Measurements from ENCODE around the gene FDPS.

Gene FDPS

DNA sequence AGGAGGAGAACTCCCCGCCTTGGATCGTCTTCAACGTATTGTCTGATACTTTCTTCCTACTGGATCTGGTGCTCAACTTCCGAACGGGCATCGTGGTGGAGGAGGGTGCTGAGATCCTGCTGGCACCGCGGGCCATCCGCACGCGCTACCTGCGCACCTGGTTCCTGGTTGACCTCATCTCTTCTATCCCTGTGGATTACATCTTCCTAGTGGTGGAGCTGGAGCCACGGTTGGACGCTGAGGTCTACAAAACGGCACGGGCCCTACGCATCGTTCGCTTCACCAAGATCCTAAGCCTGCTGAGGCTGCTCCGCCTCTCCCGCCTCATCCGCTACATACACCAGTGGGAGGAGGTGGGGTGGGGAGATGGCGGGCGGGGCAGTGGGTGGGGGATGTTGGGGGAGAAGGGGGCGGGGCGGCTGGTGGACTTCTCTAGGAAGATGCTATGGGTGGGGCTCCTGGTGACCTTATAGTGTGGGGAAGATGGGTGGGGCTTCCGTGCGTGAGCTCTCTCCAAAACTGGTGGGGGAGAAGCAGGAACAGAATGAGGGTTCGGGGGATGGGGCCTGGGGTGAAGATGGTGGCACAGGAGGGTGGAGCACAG is 26.1 kb upstream of the FDPS start:
- Histone ChIP-seq H3K9me3 (ENCODE audit: control insufficient read depth, insufficient read depth, low read depth, low read length) (no peaks in the 10 kb centered on the region), H3K36me3 (ENCODE audit: control insufficient read depth in 2 of 2, insufficient read depth in 1 of 2, low read length in 2 of 2) (peaks cover 0 to 14% of the 10 kb centered on the region in 2 experiments; a peak in 1 of 3 replicates), H3K27ac (ENCODE audit: extremely low read depth, low read depth, low read length) (no peak overlapping the region), H3K4me1 (ENCODE audit: control insufficient read depth, insufficient read depth, low read length) (no peaks in the 10 kb centered on the region), H3K4me3 (ENCODE audit: low read depth, low read length) (no peak overlapping the region)
- CTCF ChIA-PET, result no interaction called here
- no peak for TF ChIP-seq ZNF701 (tag by site-specific recombination; IDR thresholded peaks at IDR 0.05)
- no peak for TF ChIP-seq TRIM28 (IDR thresholded peaks at IDR 0.05; ENCODE audit: borderline replicate concordance, low read length)
- no peak for TF ChIP-seq ZNF132 (tag by site-specific recombination; IDR thresholded peaks at IDR 0.05; ENCODE audit: borderline replicate concordance)
- peak; percentile 90 for TF ChIP-seq KLF1 (tag by site-specific recombination; IDR thresholded peaks at IDR 0.05)
- POLR2A ChIA-PET, result interaction anchor here (0.6 to 1.8 kb wide), 3 partner anchors 9 to 28 kb away, joined by 3 to 6 read pairs (median 3); partner anchors contain the start of gene CLK2

- Histone ChIP-seq H3K9me3 (ENCODE audit: control insufficient read depth, insufficient read depth, low read depth, low read length) (no peaks in the 10 kb centered on the region), H3K4me1 (ENCODE audit: control insufficient read depth, insufficient read depth, low read length) (no peaks in the 10 kb centered on the region), H3K36me3 (ENCODE audit: control insufficient read depth in 2 of 2, insufficient read depth in 1 of 2, low read length in 2 of 2) (peaks cover 0 to 19% of the 10 kb centered on the region in 2 experiments; a peak in 1 of 3 replicates), H3K4me3 (ENCODE audit: low read depth, low read length) (no peak overlapping the region), H3K27ac (ENCODE audit: extremely low read depth, low read depth, low read length) (no peak overlapping the region)
- ChIA-PET CTCF (no interaction called here), POLR2A (no interaction called here)
- TF ChIP-seq HOXC10 (CRISPR knock-in tag; IDR thresholded peaks at IDR 0.05), result no peak
- no peak for TF ChIP-seq ZNF843 (tag by site-specific recombination; IDR thresholded peaks at IDR 0.05)
- peak; percentile 69 for TF ChIP-seq SCRT2 (tag by site-specific recombination; IDR thresholded peaks at IDR 0.05)
- TF ChIP-seq ZNF76 (tag by site-specific recombination; IDR thresholded peaks at IDR 0.05; ENCODE audit: borderline replicate concordance, low read depth), result no peak
- TF ChIP-seq ZNF433 (tag by site-specific recombination; IDR thresholded peaks at IDR 0.05; ENCODE audit: low read depth), result no peak
- no peak for TF ChIP-seq ZNF223 (tag by site-specific recombination; IDR thresholded peaks at IDR 0.05)
Measured at GRCh38 chr1:155284476-155284875, 24.2 kb upstream of the FDPS start.

DNA sequence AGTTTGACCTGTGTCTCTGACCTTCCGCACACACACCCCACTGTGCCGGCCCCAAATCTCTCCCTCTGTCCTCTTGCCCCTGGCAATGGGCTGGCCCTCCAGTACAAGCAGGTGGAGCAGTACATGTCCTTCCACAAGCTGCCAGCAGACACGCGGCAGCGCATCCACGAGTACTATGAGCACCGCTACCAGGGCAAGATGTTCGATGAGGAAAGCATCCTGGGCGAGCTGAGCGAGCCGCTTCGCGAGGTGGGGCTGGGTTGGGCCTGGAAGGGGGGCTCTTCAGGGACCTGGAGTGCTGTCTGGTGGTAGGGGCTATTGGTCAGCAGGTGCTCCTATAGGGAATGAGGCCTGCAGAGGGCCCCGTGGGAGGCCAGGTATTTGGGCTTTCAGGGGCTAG is 23.6 kb upstream of the FDPS start:
- H3K36me3 ChIP-seq (ENCODE audit: control insufficient read depth in 2 of 2, insufficient read depth in 1 of 2, low read length in 2 of 2), result peaks cover 0 to 19% of the 10 kb centered on the region in 2 experiments; a peak in 1 of 3 replicates
- POLR2A ChIA-PET, result no interaction called here
- CTCF ChIA-PET, result no interaction called here
- H3K9me3 ChIP-seq (ENCODE audit: control insufficient read depth, insufficient read depth, low read depth, low read length), result no peaks in the 10 kb centered on the region
- H3K27ac ChIP-seq (ENCODE audit: extremely low read depth, low read depth, low read length), result no peak overlapping the region
- H3K4me1 ChIP-seq (ENCODE audit: control insufficient read depth, insufficient read depth, low read length), result no peaks in the 10 kb centered on the region
- H3K4me3 ChIP-seq (ENCODE audit: low read depth, low read length), result no peak overlapping the region
- no peak for TF ChIP-seq ZNF558 (tag by site-specific recombination; IDR thresholded peaks at IDR 0.05)
- TF ChIP-seq ZNF138 (tag by site-specific recombination; IDR thresholded peaks at IDR 0.05; ENCODE audit: borderline replicate concordance), result no peak
- TF ChIP-seq, protein P1, sequence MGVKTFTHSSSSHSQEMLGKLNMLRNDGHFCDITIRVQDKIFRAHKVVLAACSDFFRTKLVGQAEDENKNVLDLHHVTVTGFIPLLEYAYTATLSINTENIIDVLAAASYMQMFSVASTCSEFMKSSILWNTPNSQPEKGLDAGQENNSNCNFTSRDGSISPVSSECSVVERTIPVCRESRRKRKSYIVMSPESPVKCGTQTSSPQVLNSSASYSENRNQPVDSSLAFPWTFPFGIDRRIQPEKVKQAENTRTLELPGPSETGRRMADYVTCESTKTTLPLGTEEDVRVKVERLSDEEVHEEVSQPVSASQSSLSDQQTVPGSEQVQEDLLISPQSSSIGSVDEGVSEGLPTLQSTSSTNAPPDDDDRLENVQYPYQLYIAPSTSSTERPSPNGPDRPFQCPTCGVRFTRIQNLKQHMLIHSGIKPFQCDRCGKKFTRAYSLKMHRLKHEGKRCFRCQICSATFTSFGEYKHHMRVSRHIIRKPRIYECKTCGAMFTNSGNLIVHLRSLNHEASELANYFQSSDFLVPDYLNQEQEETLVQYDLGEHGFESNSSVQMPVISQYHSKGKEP (tag by site-specific recombination; IDR thresholded peaks at IDR 0.05), result no peak
- TF ChIP-seq, protein P2, sequence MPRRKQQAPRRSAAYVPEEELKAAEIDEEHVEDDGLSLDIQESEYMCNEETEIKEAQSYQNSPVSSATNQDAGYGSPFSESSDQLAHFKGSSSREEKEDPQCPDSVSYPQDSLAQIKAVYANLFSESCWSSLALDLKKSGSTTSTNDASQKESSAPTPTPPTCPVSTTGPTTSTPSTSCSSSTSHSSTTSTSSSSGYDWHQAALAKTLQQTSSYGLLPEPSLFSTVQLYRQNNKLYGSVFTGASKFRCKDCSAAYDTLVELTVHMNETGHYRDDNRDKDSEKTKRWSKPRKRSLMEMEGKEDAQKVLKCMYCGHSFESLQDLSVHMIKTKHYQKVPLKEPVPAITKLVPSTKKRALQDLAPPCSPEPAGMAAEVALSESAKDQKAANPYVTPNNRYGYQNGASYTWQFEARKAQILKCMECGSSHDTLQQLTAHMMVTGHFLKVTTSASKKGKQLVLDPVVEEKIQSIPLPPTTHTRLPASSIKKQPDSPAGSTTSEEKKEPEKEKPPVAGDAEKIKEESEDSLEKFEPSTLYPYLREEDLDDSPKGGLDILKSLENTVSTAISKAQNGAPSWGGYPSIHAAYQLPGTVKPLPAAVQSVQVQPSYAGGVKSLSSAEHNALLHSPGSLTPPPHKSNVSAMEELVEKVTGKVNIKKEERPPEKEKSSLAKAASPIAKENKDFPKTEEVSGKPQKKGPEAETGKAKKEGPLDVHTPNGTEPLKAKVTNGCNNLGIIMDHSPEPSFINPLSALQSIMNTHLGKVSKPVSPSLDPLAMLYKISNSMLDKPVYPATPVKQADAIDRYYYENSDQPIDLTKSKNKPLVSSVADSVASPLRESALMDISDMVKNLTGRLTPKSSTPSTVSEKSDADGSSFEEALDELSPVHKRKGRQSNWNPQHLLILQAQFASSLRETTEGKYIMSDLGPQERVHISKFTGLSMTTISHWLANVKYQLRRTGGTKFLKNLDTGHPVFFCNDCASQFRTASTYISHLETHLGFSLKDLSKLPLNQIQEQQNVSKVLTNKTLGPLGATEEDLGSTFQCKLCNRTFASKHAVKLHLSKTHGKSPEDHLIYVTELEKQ (tag by site-specific recombination; IDR thresholded peaks at IDR 0.05; ENCODE audit: borderline replicate concordance), result no peak
- no peak for TF ChIP-seq ZNF433 (tag by site-specific recombination; IDR thresholded peaks at IDR 0.05; ENCODE audit: low read depth)
- TF ChIP-seq ZEB2 (tag by site-specific recombination; IDR thresholded peaks at IDR 0.05), result no peak
- no peak for TF ChIP-seq ZNF174 (tag by site-specific recombination; IDR thresholded peaks at IDR 0.05)
- TF ChIP-seq, protein P3, sequence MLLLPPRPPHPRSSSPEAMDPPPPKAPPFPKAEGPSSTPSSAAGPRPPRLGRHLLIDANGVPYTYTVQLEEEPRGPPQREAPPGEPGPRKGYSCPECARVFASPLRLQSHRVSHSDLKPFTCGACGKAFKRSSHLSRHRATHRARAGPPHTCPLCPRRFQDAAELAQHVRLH (tag by site-specific recombination; IDR thresholded peaks at IDR 0.05), result no peak
- TF ChIP-seq KLF17 (tag by site-specific recombination; IDR thresholded peaks at IDR 0.05), result no peak
- TF ChIP-seq, protein P4, sequence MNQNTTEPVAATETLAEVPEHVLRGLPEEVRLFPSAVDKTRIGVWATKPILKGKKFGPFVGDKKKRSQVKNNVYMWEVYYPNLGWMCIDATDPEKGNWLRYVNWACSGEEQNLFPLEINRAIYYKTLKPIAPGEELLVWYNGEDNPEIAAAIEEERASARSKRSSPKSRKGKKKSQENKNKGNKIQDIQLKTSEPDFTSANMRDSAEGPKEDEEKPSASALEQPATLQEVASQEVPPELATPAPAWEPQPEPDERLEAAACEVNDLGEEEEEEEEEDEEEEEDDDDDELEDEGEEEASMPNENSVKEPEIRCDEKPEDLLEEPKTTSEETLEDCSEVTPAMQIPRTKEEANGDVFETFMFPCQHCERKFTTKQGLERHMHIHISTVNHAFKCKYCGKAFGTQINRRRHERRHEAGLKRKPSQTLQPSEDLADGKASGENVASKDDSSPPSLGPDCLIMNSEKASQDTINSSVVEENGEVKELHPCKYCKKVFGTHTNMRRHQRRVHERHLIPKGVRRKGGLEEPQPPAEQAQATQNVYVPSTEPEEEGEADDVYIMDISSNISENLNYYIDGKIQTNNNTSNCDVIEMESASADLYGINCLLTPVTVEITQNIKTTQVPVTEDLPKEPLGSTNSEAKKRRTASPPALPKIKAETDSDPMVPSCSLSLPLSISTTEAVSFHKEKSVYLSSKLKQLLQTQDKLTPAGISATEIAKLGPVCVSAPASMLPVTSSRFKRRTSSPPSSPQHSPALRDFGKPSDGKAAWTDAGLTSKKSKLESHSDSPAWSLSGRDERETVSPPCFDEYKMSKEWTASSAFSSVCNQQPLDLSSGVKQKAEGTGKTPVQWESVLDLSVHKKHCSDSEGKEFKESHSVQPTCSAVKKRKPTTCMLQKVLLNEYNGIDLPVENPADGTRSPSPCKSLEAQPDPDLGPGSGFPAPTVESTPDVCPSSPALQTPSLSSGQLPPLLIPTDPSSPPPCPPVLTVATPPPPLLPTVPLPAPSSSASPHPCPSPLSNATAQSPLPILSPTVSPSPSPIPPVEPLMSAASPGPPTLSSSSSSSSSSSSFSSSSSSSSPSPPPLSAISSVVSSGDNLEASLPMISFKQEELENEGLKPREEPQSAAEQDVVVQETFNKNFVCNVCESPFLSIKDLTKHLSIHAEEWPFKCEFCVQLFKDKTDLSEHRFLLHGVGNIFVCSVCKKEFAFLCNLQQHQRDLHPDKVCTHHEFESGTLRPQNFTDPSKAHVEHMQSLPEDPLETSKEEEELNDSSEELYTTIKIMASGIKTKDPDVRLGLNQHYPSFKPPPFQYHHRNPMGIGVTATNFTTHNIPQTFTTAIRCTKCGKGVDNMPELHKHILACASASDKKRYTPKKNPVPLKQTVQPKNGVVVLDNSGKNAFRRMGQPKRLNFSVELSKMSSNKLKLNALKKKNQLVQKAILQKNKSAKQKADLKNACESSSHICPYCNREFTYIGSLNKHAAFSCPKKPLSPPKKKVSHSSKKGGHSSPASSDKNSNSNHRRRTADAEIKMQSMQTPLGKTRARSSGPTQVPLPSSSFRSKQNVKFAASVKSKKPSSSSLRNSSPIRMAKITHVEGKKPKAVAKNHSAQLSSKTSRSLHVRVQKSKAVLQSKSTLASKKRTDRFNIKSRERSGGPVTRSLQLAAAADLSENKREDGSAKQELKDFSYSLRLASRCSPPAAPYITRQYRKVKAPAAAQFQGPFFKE (tag by site-specific recombination; IDR thresholded peaks at IDR 0.05; ENCODE audit: borderline replicate concordance), result no peak

Data from HEK293 (cell line).